Hematopoietic multipotent progenitor cell treated with erythropoietin and hydrocortisone succinate and interleukin-3 and kit ligand, for 6 days (in vitro differentiated cells): ENCODE data around the gene CIBAR2.

Experiments used
- DNase-seq: peaks from one replicate; pipeline ENCODE4 v3.0.0-alpha.2; 2015

Gene CIBAR2

GRCh38 chr16:85101956-85102630, 10.2 kb downstream of the CIBAR2 start:
- DNase-seq, result no peak

- DNase-seq, result no peak
These were observed 12.0 kb downstream of the CIBAR2 start for GRCh38 chr16:85100265-85100664.

- DNase-seq, result peak; percentile 53
These were observed 13.7 kb downstream of the CIBAR2 start for GRCh38 chr16:85098565-85098964.

- no peak for DNase-seq
These were observed 15.4 kb downstream of the CIBAR2 start for GRCh38 chr16:85096921-85097320.

- DNase-seq, result no peak
These were observed 17.5 kb downstream of the CIBAR2 start for GRCh38 chr16:85094812-85095211.

- DNase-seq, result no peak
These were observed 18.0 kb downstream of the CIBAR2 start for GRCh38 chr16:85094176-85094805.

GRCh38 chr16:85093705-85094104, 18.6 kb downstream of the CIBAR2 start:
- DNase-seq, result no peak

- DNase-seq, result no peak
These were observed 19.4 kb downstream of the CIBAR2 start for GRCh38 chr16:85092851-85093250.

- no peak for DNase-seq
These were observed 20.0 kb downstream of the CIBAR2 start for GRCh38 chr16:85092309-85092708.

GRCh38 chr16:85091522-85091910, 20.8 kb downstream of the CIBAR2 start:
- no peak for DNase-seq

GRCh38 chr16:85090873-85091521, 21.3 kb downstream of the CIBAR2 start:
- peak; percentile 49 for DNase-seq

- no peak for DNase-seq
These were observed 22.1 kb downstream of the CIBAR2 start for GRCh38 chr16:85090181-85090580.

GRCh38 chr16:85089525-85089924, 22.7 kb downstream of the CIBAR2 start:
- no peak for DNase-seq

- no peak for DNase-seq
These were observed 23.6 kb downstream of the CIBAR2 start for GRCh38 chr16:85088570-85089199.

- DNase-seq, result no peak
These were observed 24.2 kb downstream of the CIBAR2 start for GRCh38 chr16:85087899-85088569.

- DNase-seq, result peak; percentile 91
These were observed 25.7 kb downstream of the CIBAR2 start for GRCh38 chr16:85086347-85087291.

GRCh38 chr16:85085721-85086120, 26.6 kb downstream of the CIBAR2 start:
- DNase-seq, result no peak

- DNase-seq, result no peak
These were observed 27.3 kb downstream of the CIBAR2 start for GRCh38 chr16:85084841-85085510.

- DNase-seq, result peak; percentile 18
These were observed 29.1 kb downstream of the CIBAR2 start for GRCh38 chr16:85083051-85083639.

- DNase-seq, result no peak
These were observed 29.9 kb downstream of the CIBAR2 start for GRCh38 chr16:85082173-85083050.
